Astrocyte of the spinal cord (primary cell): ENCODE data around the gene MVB12B.

Source experiments
- DNase-seq: peaks from one replicate; pipeline ENCODE4 v3.0.0; 2011; ENCODE audit warnings: low read depth, low spot score
- H3K4me3 ChIP-seq: 2 replicates; pipeline ENCODE4 v1.5.1; 2011; ENCODE audit warnings: low read depth, mild to moderate bottlenecking, low read length, moderate library complexity
- CTCF ChIP-seq: IDR thresholded peaks from 2 replicates; pipeline ENCODE4 v1.5.1; 2012; ENCODE audit warnings: low read depth, mild to moderate bottlenecking, low read length, inconsistent platforms
- in situ Hi-C: cut with HindIII; loops from 2 replicates; pipeline ENCODE4 v1.10.0; 2017; ENCODE audit warnings: low sequenced_read_pairs

The MVB12B gene

GRCh38 chr9:126412905-126413304 is 86.3 kb downstream of the MVB12B start:
- TF ChIP-seq CTCF: no peak
- in situ Hi-C loops: no loop called here
- DNase-seq: no peak
- H3K4me3 ChIP-seq: no peak overlapping the region

GRCh38 chr9:126413391-126414068 is 86.9 kb downstream of the MVB12B start:
- in situ Hi-C loops: no loop called here
- no peak for TF ChIP-seq CTCF
- no peak for DNase-seq
- no peak overlapping the region for H3K4me3 ChIP-seq

DNA sequence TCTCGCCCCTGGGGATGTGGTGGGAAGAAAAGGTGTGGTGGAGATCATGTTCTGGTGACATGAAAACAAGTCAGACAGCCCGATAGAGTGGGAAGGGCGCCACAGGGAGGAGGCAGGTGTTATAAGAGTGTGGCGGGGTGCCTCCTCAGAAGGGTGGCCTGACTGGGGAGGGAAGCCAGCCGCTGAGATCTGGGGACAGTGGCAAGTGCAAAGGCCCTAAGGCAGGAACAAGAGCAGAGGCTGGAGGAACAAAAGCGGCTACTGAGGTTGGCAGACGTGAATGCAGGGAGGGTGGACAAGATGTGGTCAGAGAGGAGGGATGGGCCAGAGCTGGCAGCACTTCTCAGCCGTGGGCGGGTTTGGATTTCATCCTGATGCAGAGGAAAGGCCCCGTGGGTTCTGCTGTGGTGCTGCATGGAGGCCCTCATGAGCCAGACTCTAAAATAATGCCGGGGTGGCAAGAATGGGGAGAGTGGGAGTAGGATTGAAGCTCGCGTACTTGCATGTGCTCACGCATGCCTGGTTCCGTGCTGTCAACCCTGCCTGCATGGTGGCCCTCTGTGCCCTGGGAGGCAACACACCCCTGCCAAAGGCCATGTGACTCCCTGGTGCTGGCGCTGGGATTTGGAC is 89.2 kb downstream of the MVB12B start:
- in situ Hi-C loops: no loop called here
- no peak for DNase-seq
- H3K4me3 ChIP-seq: no peak overlapping the region
- no peak for TF ChIP-seq CTCF

- TF ChIP-seq CTCF: no peak
- no peak overlapping the region for H3K4me3 ChIP-seq
- DNase-seq: no peak
- in situ Hi-C loops: no loop called here
These were observed 90.4 kb downstream of the MVB12B start for GRCh38 chr9:126417043-126417442.

GRCh38 chr9:126417684-126418083 is 91.1 kb downstream of the MVB12B start:
- no peak for DNase-seq
- H3K4me3 ChIP-seq: no peak overlapping the region
- TF ChIP-seq CTCF: no peak
- in situ Hi-C loops: no loop called here

DNA sequence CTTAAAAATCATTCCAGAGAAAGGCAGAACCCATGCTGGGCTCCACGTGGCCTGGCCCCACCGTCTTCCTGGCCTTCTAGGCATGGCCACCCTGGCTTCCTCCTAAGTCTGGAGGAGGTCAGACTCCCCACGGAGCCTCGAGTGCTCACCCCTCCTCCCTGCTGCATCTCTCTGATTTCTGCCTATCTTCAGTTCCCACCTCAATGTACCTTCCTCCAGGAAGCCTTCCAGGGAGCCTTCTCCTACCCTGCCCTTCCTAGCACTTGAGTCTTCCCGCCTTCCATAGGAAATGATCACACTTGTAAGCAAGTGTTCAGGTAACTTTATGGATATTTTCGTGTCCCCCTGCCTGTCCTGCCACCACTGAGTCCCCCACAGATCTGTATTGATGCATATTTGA is 92.0 kb downstream of the MVB12B start:
- no peak for DNase-seq
- H3K4me3 ChIP-seq: no peak overlapping the region
- in situ Hi-C loops: no loop called here
- TF ChIP-seq CTCF: no peak
